Middle frontal gyrus (tissue), 1 donor: ENCODE measurements around the gene STX19.
"Not testable (repeated sequence)": the region's sequence is repeated elsewhere in the genome, so short reads cannot be mapped to it uniquely, and the experiment has no call there.

Experiments used
- DNase-seq: peaks from one replicate; pipeline ENCODE4 v3.0.0-alpha.2; 2015; ENCODE audit warnings: low spot score; ENCODE audit errors: extremely low spot score

STX19 gene, protein sequence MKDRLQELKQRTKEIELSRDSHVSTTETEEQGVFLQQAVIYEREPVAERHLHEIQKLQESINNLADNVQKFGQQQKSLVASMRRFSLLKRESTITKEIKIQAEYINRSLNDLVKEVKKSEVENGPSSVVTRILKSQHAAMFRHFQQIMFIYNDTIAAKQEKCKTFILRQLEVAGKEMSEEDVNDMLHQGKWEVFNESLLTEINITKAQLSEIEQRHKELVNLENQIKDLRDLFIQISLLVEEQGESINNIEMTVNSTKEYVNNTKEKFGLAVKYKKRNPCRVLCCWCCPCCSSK

DNA sequence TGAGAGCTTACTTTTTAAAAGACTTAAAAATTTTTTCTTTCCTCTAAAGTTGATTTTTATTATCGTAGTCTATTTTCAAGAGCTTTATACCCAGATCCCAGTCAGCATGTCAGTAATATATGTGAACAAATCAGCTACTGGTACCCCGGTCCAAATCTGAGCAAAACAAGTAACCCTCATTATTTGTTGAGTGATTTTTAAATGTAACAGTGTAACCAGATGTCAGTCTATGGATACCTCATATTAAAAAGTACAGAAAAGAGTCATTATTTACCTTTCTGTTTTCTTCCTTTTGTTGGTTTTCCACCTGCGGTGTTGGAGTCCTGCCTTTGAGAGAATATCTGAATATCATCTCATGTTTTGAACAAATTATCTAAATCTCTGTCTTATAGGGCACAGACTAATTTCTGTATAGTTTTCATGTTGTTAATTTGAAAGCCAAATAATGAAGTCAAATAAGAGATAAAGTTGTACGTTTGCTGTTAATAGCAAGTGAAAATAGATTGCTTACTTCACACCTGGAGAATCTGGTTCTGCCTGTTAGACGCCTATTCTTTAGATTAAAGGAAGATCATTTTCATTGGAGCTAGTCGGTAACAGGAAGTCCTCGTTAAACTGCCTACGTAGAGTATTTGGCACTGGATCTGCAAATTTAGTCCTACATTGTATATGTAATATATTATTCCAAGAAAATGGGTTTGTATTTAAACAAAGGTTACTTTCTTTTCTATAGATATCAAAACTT lies at the start of gene STX19:
TSS of gene STX19 (minus strand) at position 505 of the 745 bp plus-strand sequence. CDS start 13,328 bp downstream, outside the sequence.
- DNase-seq = no peak

DNA sequence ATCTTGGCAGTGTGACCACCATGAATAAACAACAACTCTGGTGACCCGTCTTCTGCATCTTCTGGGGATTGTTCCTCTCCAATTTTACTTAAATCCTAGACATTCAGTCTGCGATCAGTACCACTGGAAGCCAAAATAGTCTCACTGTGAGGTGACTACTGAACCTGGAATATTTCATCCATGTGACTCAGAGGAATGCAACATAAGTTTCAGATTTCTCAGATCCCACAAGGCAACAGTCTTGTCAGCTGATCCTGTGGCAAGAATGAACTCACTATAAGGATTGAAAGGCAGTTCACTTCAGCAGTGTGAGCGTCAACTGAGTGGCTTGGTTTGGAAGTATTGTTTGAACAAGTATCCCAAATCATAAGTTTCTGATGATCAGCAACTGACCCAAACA lies 47.7 kb upstream of the STX19 start:
- no peak for DNase-seq

GRCh38 chr3:94071713-94072284 lies 43.4 kb upstream of the STX19 start:
- DNase-seq = no peak

- DNase-seq = no peak
Observed at GRCh38 chr3:94070341-94070911, 42.0 kb upstream of the STX19 start.

DNA sequence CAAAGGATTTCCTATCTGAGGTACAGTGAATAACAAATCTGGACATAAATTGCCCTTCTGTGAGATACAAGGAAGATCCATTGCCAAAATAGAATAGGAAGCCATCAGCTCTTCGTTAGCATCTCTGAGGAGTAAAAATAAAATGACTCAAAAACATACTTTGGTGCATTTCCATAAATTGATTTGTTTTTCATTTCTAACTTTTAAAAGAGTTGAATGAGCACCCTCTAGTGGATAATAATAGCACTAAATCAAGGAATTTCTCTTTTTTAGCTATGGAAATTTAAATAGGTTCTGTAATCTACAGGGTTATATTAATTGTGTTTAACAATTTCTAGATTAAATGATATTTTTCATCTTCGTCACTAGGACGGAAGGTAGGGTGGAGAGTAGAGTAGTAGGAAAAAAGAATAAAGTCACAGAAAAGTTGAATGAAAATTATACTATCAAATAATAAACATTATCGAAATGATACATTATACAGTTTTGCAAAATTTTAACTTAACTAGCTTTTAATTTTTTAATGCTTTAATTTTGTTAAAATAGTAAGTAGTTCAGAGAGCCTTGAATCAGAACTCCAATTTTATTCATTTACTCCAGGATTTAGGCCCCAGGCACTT lies 40.9 kb upstream of the STX19 start:
- no peak for DNase-seq

- DNase-seq = no peak
Observed at GRCh38 chr3:94066506-94067500, 38.4 kb upstream of the STX19 start.

GRCh38 chr3:94065819-94066480 lies 37.6 kb upstream of the STX19 start:
- DNase-seq = no peak

GRCh38 chr3:94065122-94065521 lies 36.7 kb upstream of the STX19 start:
- no peak for DNase-seq

GRCh38 chr3:94064243-94064860 lies 36.0 kb upstream of the STX19 start:
- no peak for DNase-seq

GRCh38 chr3:94063496-94064119 lies 35.2 kb upstream of the STX19 start:
- no peak for DNase-seq

DNA sequence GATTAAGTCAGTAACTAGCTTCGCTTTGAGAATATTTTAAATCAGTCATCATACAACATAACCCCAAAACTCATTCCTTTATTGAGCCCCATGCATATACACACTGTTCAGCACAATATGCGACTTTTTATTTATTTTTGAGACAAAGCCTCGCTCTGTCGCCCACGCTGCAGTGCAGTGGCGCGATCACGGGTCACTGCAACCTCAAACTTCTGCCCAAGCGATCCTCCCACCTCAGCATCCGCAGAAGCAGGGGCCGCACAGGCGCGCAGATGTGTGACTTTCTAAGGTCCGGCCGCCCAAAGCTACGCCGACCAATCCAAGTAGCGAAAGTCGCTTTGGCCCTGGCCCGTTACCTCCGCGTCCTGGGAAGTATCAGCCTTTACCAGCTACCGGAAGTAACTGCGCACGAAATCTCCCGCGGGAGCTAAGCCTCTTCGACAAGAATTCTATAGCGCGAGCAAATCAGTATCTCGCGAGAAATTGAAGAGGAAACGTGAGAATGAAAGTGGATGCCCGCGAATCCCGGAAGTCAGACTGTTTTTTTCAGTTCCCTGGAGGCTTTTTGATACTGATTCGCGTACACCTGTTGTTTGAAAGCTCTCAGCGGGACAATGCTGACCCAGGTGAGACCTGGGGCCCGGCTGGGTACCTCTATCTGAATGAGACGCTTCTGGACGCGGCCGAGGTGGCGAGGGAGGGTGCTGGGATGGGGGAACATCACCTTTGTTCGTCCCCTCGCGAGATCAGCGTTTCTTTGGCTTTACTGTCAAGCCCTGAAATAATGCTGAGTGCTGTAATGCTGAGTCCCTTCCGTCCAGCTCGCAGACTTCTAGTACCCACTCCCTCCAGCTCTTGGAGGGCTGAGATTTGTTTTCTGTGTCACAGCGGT lies 34.4 kb upstream of the STX19 start, which contains the start of the genes DHFR2 and NSUN3:
TSS of gene DHFR2 (minus strand) at position 404 of the 892 bp plus-strand sequence. CDS start 1,405 bp downstream, outside the sequence.
TSS of gene NSUN3 (plus strand) at position 549 of the 892 bp plus-strand sequence. CDS start at position 615, 66 bp downstream.
- peak; percentile 89 for DNase-seq

GRCh38 chr3:94061297-94061696 lies 32.9 kb upstream of the STX19 start:
- DNase-seq = no peak

DNA sequence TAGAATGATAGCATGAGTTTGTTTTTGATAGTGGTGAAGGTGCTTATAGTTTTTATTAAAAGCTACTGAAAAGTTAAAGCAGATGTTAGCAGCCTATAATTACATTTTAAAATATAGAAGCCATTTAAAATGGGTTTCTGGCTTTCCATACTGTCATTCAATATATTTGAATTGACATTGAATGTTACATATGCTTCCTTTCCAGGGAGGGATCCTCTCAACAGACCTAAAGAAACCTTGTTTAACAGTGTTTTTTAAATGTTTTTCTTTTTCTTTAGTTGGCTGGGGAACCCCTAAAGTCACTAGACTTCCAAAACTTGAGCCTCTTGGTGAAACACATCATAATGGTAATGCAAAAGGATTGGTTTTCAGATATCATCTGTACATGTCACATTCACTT lies 22.1 kb upstream of the STX19 start:
- DNase-seq = no peak

- no peak for DNase-seq
Observed at GRCh38 chr3:94049267-94049666, 20.9 kb upstream of the STX19 start.

DNA sequence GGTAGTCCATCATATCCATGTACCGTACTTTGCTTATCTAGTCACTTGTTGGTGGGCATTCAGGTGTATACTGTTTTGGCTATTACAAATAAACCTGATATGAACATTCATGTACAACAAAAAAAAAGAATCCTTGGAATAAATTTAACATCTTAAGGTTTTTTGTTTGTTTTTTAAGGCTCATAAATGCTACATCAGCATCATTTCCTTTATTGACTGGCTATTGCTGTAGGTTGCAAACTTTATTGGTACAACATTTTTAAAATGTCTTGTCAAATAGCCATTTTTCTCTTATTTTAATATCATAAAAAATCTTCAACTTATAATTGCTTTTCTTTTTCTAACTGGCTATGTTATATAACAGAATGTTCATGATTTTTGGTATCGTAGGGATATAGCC lies 18.1 kb upstream of the STX19 start:
- no peak for DNase-seq

DNA sequence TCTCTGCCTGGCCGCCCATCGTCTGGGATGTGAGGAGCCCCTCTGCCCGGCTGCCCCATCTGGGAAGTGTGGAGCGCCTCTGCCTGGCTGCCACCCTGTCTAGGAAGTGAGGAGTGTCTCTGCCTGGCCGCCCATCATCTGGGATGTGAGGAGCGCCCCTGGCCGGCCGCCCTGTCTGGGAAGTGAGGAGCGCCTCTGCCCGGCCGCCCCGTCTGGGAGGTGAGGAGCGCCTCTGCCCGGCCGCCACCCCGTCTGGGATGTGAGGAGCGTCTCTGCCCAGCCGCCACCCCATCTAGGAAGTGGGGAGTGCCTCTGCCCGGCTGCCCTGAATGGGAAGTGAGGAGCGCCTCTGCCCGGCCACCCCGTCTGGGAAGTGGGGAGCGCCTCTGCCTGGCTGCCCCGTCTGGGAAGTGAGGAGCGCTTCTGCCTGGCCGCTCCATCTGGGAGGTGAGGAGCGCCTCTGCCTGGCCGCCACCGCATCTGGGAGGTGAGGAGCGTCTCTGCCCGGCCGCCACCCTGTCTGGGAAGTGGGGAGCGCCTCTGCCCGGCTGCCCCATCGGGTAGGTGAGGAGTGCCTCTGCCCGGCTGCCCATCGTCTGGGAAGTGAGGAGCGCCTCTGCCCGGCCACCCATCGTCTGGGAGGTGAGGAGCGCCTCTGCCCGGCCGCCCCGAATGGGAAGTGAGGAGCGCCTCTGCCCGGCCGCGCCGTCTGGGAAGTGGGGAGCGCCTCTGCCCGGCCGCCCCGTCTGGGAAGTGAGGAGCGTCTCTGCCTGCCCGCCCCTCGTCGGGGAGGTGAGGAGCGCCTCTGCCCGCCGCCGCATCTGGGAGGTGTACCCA lies 15.9 kb upstream of the STX19 start:
- not testable (repeated sequence) for DNase-seq

GRCh38 chr3:94043285-94043684 lies 14.9 kb upstream of the STX19 start:
- no peak for DNase-seq
